ENCODE data around the gene VIPR2. TPM values are rescaled to one million over a fixed set of nuclear protein-coding genes. Genes with fewer than 3 reads are reported as not detected.
"Not testable (repeated sequence)": the region's sequence is repeated elsewhere in the genome, so short reads cannot be mapped to it uniquely, and the experiment has no call there.

The VIPR2 gene
- total and polyA plus RNA-seq, 2 of the 13 experiments (the other 11 are each of a cell fraction or from before 2014, with no cell fraction given): not detected

DNA sequence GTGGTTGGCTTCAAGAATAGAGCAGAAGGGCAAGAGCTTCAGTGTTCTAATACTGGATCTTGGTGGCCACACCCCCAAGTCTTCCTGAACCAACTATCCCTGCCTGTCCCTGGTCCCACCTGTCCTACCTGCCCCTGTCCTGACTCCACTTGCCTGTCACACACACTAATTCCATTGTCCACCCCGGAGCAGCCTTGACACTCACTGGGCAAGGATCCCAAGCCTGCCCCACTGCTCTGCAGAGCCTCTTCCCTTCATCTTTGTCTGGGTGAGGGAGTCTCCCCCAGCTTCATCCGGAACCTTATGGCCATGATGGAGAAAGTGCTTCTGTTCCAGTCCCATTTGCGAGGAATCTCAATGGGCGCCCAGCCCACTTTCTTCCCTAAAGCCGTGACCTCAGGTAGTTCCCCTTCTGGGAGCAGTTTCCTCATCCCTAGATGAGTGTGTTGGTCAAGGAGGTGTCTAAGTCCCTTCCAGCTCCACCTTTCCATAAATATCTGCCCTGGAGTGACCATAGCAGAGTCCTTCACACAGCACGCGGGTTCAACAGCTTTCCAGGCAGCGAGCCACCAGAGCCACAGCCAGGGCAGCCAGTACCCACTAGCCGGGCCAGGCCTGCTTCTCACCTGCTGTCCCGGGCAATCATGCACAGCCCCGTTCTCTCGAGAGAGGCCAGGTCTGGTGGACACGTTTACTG lies 61.5 kb downstream of the VIPR2 start:
- CTCF ChIA-PET (ENCODE audit: low intra/inter-chr PET ratio, low total read pairs): no interaction called here
- peak; percentile 22; the same call in 1 of the 3 replicates for ATAC-seq
- in situ Hi-C loops (cut with HindIII; ENCODE audit: extremely low pct_ligation_motif_present, low pct_unique_long_range_greater_than_20kb): no loop called here
- Histone ChIP-seq H3K4me1 (ENCODE audit: insufficient read depth, low read length) (peaks cover 10% of the 10 kb centered on the region), H3K27me3 (ENCODE audit: control insufficient read depth in 1 of 2, insufficient read depth in 2 of 2, low read length in 2 of 2) (peaks cover 4 to 21% of the 10 kb centered on the region in 2 experiments; a peak in 3 of 5 replicates), H2AFZ (ENCODE audit: low read length) (no peak overlapping the region), H3K27ac (ENCODE audit: extremely low read length, insufficient read depth, low read length) (no peak overlapping the region), H4K20me1 (ENCODE audit: insufficient read depth, low read length) (no peaks in the 10 kb centered on the region), H3K4me3 (replicated peaks in 1 of 3; ENCODE audit: insufficient read depth in 1 of 3, low read depth in 2 of 3, low read length in 3 of 3) (no peak overlapping the region), H3K36me3 (replicated peaks in 1 of 2; ENCODE audit: control insufficient read depth in 1 of 2, insufficient read depth in 2 of 2, low read length in 2 of 2) (no peaks in the 10 kb centered on the region), H3K4me2 (ENCODE audit: low read depth, low read length) (no peak overlapping the region), H3K9me3 (ENCODE audit: low read length) (no peaks in the 10 kb centered on the region), H3K79me2 (ENCODE audit: insufficient read depth, low read length) (no peaks in the 10 kb centered on the region), H3K9ac (ENCODE audit: insufficient read depth, low read depth, low read length) (no peak overlapping the region)
- intact Hi-C loops (cut with micrococcal nuclease; ENCODE audit: unreplicated experiment): no loop called here
- POLR2A ChIA-PET: no interaction called here
- DNase-seq (ENCODE audit: low spot score): no peak
- BruUV-seq (replicated peaks): no TSS peak
- TF ChIP-seq RORA (CRISPR knock-in tag; IDR thresholded peaks at IDR 0.05) (no peak), MXI1 (IDR thresholded peaks at IDR 0.05; ENCODE audit: borderline replicate concordance, low read depth, low read length) (no peak), ZNF704 (CRISPR knock-in tag; IDR thresholded peaks at IDR 0.05; ENCODE audit: borderline replicate concordance) (no peak), ZNF264 (CRISPR knock-in tag; IDR thresholded peaks at IDR 0.05) (no peak), CHD2 (IDR thresholded peaks at IDR 0.05; ENCODE audit: low read depth, low read length) (no peak), MTF1 (CRISPR knock-in tag; IDR thresholded peaks at IDR 0.05) (no peak), TOPORS (CRISPR knock-in tag; IDR thresholded peaks at IDR 0.05) (no peak), ZNF263 (CRISPR knock-in tag; IDR thresholded peaks at IDR 0.05) (no peak), ZNF660 (CRISPR knock-in tag; IDR thresholded peaks at IDR 0.05; ENCODE audit: borderline replicate concordance, low read depth) (no peak), ZNF24 (IDR thresholded peaks at IDR 0.05) (no peak), ZNF441 (CRISPR knock-in tag; IDR thresholded peaks at IDR 0.05; ENCODE audit: borderline replicate concordance) (no peak), ZNF530 (CRISPR knock-in tag; IDR thresholded peaks at IDR 0.05; ENCODE audit: low read depth) (no peak)
- TF ChIP-seq, protein P1, sequence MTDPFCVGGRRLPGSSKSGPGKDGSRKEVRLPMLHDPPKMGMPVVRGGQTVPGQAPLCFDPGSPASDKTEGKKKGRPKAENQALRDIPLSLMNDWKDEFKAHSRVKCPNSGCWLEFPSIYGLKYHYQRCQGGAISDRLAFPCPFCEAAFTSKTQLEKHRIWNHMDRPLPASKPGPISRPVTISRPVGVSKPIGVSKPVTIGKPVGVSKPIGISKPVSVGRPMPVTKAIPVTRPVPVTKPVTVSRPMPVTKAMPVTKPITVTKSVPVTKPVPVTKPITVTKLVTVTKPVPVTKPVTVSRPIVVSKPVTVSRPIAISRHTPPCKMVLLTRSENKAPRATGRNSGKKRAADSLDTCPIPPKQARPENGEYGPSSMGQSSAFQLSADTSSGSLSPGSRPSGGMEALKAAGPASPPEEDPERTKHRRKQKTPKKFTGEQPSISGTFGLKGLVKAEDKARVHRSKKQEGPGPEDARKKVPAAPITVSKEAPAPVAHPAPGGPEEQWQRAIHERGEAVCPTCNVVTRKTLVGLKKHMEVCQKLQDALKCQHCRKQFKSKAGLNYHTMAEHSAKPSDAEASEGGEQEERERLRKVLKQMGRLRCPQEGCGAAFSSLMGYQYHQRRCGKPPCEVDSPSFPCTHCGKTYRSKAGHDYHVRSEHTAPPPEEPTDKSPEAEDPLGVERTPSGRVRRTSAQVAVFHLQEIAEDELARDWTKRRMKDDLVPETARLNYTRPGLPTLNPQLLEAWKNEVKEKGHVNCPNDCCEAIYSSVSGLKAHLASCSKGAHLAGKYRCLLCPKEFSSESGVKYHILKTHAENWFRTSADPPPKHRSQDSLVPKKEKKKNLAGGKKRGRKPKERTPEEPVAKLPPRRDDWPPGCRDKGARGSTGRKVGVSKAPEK (CRISPR knock-in tag; IDR thresholded peaks at IDR 0.05; ENCODE audit: borderline replicate concordance): no peak
- 65% methylated on average over 11 of the region's 13 CpGs for WGBS (ENCODE audit: low lambda C conversion rate)
- FAIRE-seq: no peak

- not testable (repeated sequence) for BruUV-seq (replicated peaks); H3K4me3 ChIP-seq (replicated peaks in 1 of 3; ENCODE audit: insufficient read depth in 1 of 3, low read depth in 2 of 3, low read length in 3 of 3)
- 62% methylated on average over 3 of the region's 5 CpGs for WGBS (ENCODE audit: low lambda C conversion rate)
Observed at GRCh38 chr7:159082075-159082474, 62.6 kb downstream of the VIPR2 start.

More at GRCh38 chr7:159082075-159082474, 62.6 kb downstream of the VIPR2 start:
- in situ Hi-C loops (cut with HindIII; ENCODE audit: extremely low pct_ligation_motif_present, low pct_unique_long_range_greater_than_20kb); ATAC-seq; H3K9ac ChIP-seq (ENCODE audit: insufficient read depth, low read depth, low read length); H3K4me2 ChIP-seq (ENCODE audit: low read depth, low read length); H2AFZ ChIP-seq (ENCODE audit: low read length); POLR2A ChIA-PET; intact Hi-C loops (cut with micrococcal nuclease; ENCODE audit: unreplicated experiment); H4K20me1 ChIP-seq (ENCODE audit: insufficient read depth, low read length); CTCF ChIA-PET (ENCODE audit: low intra/inter-chr PET ratio, low total read pairs); H3K9me3 ChIP-seq (ENCODE audit: low read length); DNase-seq (ENCODE audit: low spot score); H3K36me3 ChIP-seq (replicated peaks in 1 of 2; ENCODE audit: control insufficient read depth in 1 of 2, insufficient read depth in 2 of 2, low read length in 2 of 2); H3K79me2 ChIP-seq (ENCODE audit: insufficient read depth, low read length); H3K27ac ChIP-seq (ENCODE audit: extremely low read length, insufficient read depth, low read length); H3K4me1 ChIP-seq (ENCODE audit: insufficient read depth, low read length); FAIRE-seq: not testable (repeated sequence)
- peaks cover 4 to 18% of the 10 kb centered on the region in 2 experiments; a peak in 3 of 5 replicates for H3K27me3 ChIP-seq (ENCODE audit: control insufficient read depth in 1 of 2, insufficient read depth in 2 of 2, low read length in 2 of 2)
